H9 (cell line): ENCODE results near the gene ACOT7. TPM values are rescaled to one million over a fixed set of nuclear protein-coding genes. Genes with fewer than 3 reads are reported as not detected.
A peak's percentile ranks its signal among the peaks of the same experiment; 100 is the strongest.

ENCODE experiments used
- DNase-seq: peaks from one replicate; pipeline ENCODE4 v3.0.0-alpha.2; 2017
- H2AFZ ChIP-seq: one replicate; pipeline ENCODE4 v1.6.1; 2013; ENCODE audit warnings: mild to moderate bottlenecking, low read length, control low read depth, moderate library complexity
- H2AK5ac ChIP-seq: 2 replicates; pipeline ENCODE4 v1.6.1; 2013; ENCODE audit warnings: low read length, control low read depth, mixed read lengths; ENCODE audit not compliant: insufficient read length
- H2BK120ac ChIP-seq: one replicate; pipeline ENCODE4 v1.6.1; 2013; ENCODE audit warnings: low read depth, mild to moderate bottlenecking, low read length, control low read depth, inconsistent platforms; ENCODE audit not compliant: poor library complexity, severe bottlenecking
- H2BK12ac ChIP-seq: 2 replicates; pipeline ENCODE4 v1.6.1; 2013; ENCODE audit warnings: low read length, control low read depth, mixed read lengths, low read depth; ENCODE audit not compliant: insufficient read length
- H2BK15ac ChIP-seq: 2 replicates; pipeline ENCODE4 v1.6.1; 2013; ENCODE audit warnings: low read depth, low read length, control low read depth
- H2BK20ac ChIP-seq: one replicate; pipeline ENCODE4 v1.6.1; 2013; ENCODE audit warnings: low read depth, mild to moderate bottlenecking, low read length, control low read depth, inconsistent platforms; ENCODE audit not compliant: poor library complexity, severe bottlenecking
- H2BK5ac ChIP-seq: 2 replicates; pipeline ENCODE4 v1.6.1; 2013; ENCODE audit warnings: low read length, control low read depth, mixed read lengths; ENCODE audit not compliant: insufficient read length
- H3K14ac ChIP-seq: 2 replicates; pipeline ENCODE4 v1.6.1; 2013; ENCODE audit warnings: low read length, control low read depth; ENCODE audit not compliant: insufficient read depth
- H3K18ac ChIP-seq: 2 replicates; pipeline ENCODE4 v1.6.1; 2013; ENCODE audit warnings: low read depth, mild to moderate bottlenecking, mixed read lengths, low read length, control low read depth; ENCODE audit not compliant: insufficient read length
- H3K23ac ChIP-seq: 2 replicates; pipeline ENCODE4 v1.6.1; 2013; ENCODE audit warnings: low read length, control low read depth, mixed read lengths, low read depth; ENCODE audit not compliant: insufficient read length
- H3K23me2 ChIP-seq: 2 replicates; pipeline ENCODE4 v1.6.1; 2013; ENCODE audit warnings: low read depth, mild to moderate bottlenecking, mixed read lengths, low read length, control low read depth; ENCODE audit not compliant: insufficient read length, poor library complexity, severe bottlenecking
- H3K27ac ChIP-seq: 2 replicates; pipeline ENCODE4 v1.5.1; 2013; ENCODE audit warnings: low read length, control low read depth, mixed read lengths, low read depth; ENCODE audit not compliant: insufficient read length
- H3K27me3 ChIP-seq: 2 replicates; pipeline ENCODE4 v1.6.1; 2013; ENCODE audit warnings: low read length, control low read depth, inconsistent platforms; ENCODE audit not compliant: insufficient read depth
- H3K4ac ChIP-seq: 2 replicates; pipeline ENCODE4 v1.6.1; 2013; ENCODE audit warnings: low read depth, mild to moderate bottlenecking, control low read depth, inconsistent platforms, low read length, moderate library complexity
- H3K4me1 ChIP-seq: 2 replicates; pipeline ENCODE4 v1.6.1; 2013; ENCODE audit warnings: low read length, control low read depth, inconsistent platforms; ENCODE audit not compliant: insufficient read depth
- H3K4me2 ChIP-seq: 2 replicates; pipeline ENCODE4 v1.6.1; 2013; ENCODE audit warnings: low read length, control low read depth, mixed read lengths; ENCODE audit not compliant: insufficient read length, insufficient read depth
- H3K56ac ChIP-seq: 2 replicates; pipeline ENCODE4 v1.6.1; 2013; ENCODE audit warnings: low read depth, mild to moderate bottlenecking, mixed read lengths, low read length, control low read depth; ENCODE audit not compliant: insufficient read length
- H3K79me1 ChIP-seq: 2 replicates; pipeline ENCODE4 v1.6.1; 2013; ENCODE audit warnings: low read depth, mild to moderate bottlenecking, moderate library complexity, low read length, control low read depth, inconsistent platforms; ENCODE audit not compliant: insufficient read depth, poor library complexity, severe bottlenecking
- H3K79me2 ChIP-seq: 2 replicates; pipeline ENCODE4 v1.6.1; 2013; ENCODE audit warnings: low read length, control low read depth, inconsistent platforms; ENCODE audit not compliant: insufficient read depth
- H3K9ac ChIP-seq: 2 replicates; pipeline ENCODE4 v1.6.1; 2013; ENCODE audit warnings: low read length, control low read depth, mixed read lengths; ENCODE audit not compliant: insufficient read length; ENCODE audit errors: extremely low read depth
- H3K9me3 ChIP-seq: one replicate; pipeline ENCODE4 v1.6.1; 2013; ENCODE audit warnings: low read depth, low read length, inconsistent platforms; ENCODE audit not compliant: control insufficient read depth
- H3T11ph ChIP-seq: one replicate; pipeline ENCODE4 v1.6.1; 2013; ENCODE audit warnings: mild to moderate bottlenecking, low read length, control low read depth, inconsistent platforms
- H4K20me1 ChIP-seq: one replicate; pipeline ENCODE4 v1.6.1; 2013; ENCODE audit not compliant: control insufficient read depth, insufficient read length, insufficient read depth
- H4K5ac ChIP-seq: 2 replicates; pipeline ENCODE4 v1.6.1; 2013; ENCODE audit warnings: low read depth, mild to moderate bottlenecking, mixed read lengths, low read length, control low read depth; ENCODE audit not compliant: insufficient read length
- H4K8ac ChIP-seq: replicated peaks from 2 replicates; pipeline ENCODE4 v1.6.1; 2013; ENCODE audit warnings: low read length, control low read depth, mixed read lengths, low read depth; ENCODE audit not compliant: insufficient read length
- H4K91ac ChIP-seq: 2 replicates; pipeline ENCODE4 v1.6.1; 2013; ENCODE audit warnings: low read depth, mild to moderate bottlenecking, moderate library complexity, mixed read lengths, low read length, control low read depth; ENCODE audit not compliant: insufficient read length
- H3K27ac Mint-ChIP-seq, 3 experiments: 2 replicates in 2 of 3; 3 replicates in 1 of 3; pipeline ENCODE4 v1.8.0; 2020 to 2021; ENCODE audit warnings: mixed read lengths in 3 of 3, mild to moderate bottlenecking in 1 of 3, moderate library complexity in 1 of 3
- H3K27me3 Mint-ChIP-seq: 2 replicates; pipeline ENCODE4 v1.8.0; 2021; ENCODE audit warnings: low read depth, mild to moderate bottlenecking, moderate library complexity, mixed read lengths
- H3K36me3 Mint-ChIP-seq, 3 experiments: 2 replicates in 2 of 3; 3 replicates in 1 of 3; pipeline ENCODE4 v1.8.0; 2020 to 2021; ENCODE audit warnings: low read depth in 3 of 3, mixed read lengths in 3 of 3; ENCODE audit not compliant: insufficient read depth in 1 of 3
- H3K4me1 Mint-ChIP-seq, 2 experiments: 2 replicates each; pipeline ENCODE4 v1.8.0; 2020; ENCODE audit warnings: mixed read lengths in 2 of 2
- H3K4me3 Mint-ChIP-seq, 2 experiments: 2 replicates in 1 of 2; 3 replicates in 1 of 2; pipeline ENCODE4 v1.8.0; 2020 to 2021; ENCODE audit warnings: mild to moderate bottlenecking in 2 of 2, mixed read lengths in 2 of 2, moderate library complexity in 1 of 2
- H3K9me3 Mint-ChIP-seq, 2 experiments: 2 replicates in 1 of 2; 3 replicates in 1 of 2; pipeline ENCODE4 v1.8.0; 2020; ENCODE audit warnings: mild to moderate bottlenecking in 2 of 2, mixed read lengths in 2 of 2, moderate library complexity in 1 of 2
- CTCF ChIP-seq: fragments of 200-600 bp; sonication (generic); conservative IDR thresholded peaks from 3 replicates; pipeline ENCODE4 v1.8.0; 2021; ENCODE audit warnings: antibody characterized with exemption, mild to moderate bottlenecking
- WGBS: extraction: QIAGEN DNeasy Blood & Tissue Kit; methylation state at CpG from one replicate; pipeline ENCODE4 v1.1.7; 2013; ENCODE audit warnings: missing lambda C conversion rate, low lambda C conversion rate, mixed read lengths; ENCODE audit not compliant: insufficient read length; ENCODE audit errors: extremely low coverage; 5-methylcytosine and 5-hydroxymethylcytosine counted together
- total RNA-seq: library from RNA; stranded (reverse); gene quantifications from 2 replicates; pipeline ENCODE4 v1.2.1, GENCODE V29; 2021

Gene ACOT7
- total RNA-seq, 1 experiment from 2014 or later: 87.4 TPM

DNA sequence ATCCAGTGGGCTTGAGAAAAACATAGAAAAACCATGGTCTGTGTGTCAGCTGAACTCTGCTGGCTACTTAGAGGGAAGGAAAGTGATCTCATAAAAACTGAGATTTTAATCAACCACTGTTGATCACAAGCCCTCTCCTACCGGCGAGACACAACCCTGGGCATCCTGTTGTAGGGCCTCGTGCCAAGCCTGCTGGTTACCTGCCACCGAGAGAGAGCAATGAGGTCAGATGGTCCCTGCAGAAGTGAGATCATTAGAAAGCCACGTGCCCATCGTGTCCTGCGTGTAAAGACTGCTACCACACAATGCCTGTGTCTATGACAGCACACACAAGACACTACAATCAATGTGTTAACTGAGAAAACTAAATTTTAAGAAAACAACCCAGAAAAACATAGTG, 91.0 kb downstream of the ACOT7 start:
- Histone ChIP-seq H4K5ac (no peak overlapping the region), H3K14ac (no peak overlapping the region), H3K27me3 (no peaks in the 10 kb centered on the region), H3K79me2 (no peaks in the 10 kb centered on the region), H4K8ac (no peak overlapping the region), H3K18ac (no peak overlapping the region), H3K56ac (no peak overlapping the region), H3K23ac (no peak overlapping the region), H3K23me2 (no peaks in the 10 kb centered on the region), H3K27ac (no peak overlapping the region), H2BK20ac (no peak overlapping the region), H2BK15ac (no peak overlapping the region), H3K4me1 (no peaks in the 10 kb centered on the region), H2BK120ac (no peak overlapping the region), H2BK5ac (no peak overlapping the region), H3K9ac (no peak overlapping the region), H4K91ac (no peak overlapping the region), H2AFZ (no peak overlapping the region), H4K20me1 (no peaks in the 10 kb centered on the region), H3K4me2 (no peak overlapping the region), H3K79me1 (no peaks in the 10 kb centered on the region), H3K9me3 (no peaks in the 10 kb centered on the region), H3K4ac (no peak overlapping the region), H2AK5ac (no peak overlapping the region), H2BK12ac (no peak overlapping the region), H3T11ph (no peak overlapping the region)
- Mint-ChIP-seq H3K9me3 (peaks cover 14 to 15% of the 10 kb centered on the region in 2 experiments; a peak in 3 of 5 replicates), H3K27ac (peak overlapping the region in 1 of 3 experiments; percentile 44; a peak in 3 of 7 replicates), H3K4me3 (no peak overlapping the region), H3K4me1 (no peaks in the 10 kb centered on the region), H3K27me3 (no peaks in the 10 kb centered on the region), H3K36me3 (peaks cover 20 to 34% (median 27%) of the 10 kb centered on the region in 3 experiments)
- TF ChIP-seq CTCF: no peak
- DNase-seq: no peak
- no CpG with 5 or more reads among the region's 7 CpGs for WGBS
